HEK293T (cell line): ENCODE measurements around the gene CEP89.
"Not testable (repeated sequence)": the region's sequence is repeated elsewhere in the genome, so short reads cannot be mapped to it uniquely, and the experiment has no call there.

Source experiments
- CTCF ChIA-PET: fragments of 350-600 bp; formaldehyde crosslinking; extraction: SDS; loops from one replicate; lab custom pipeline; 2021; ENCODE audit warnings: antibody characterized with exemption, inconsistent platforms; lab: Yijun Ruan, JAX
- POLR2A ChIA-PET: fragments of 350-600 bp; formaldehyde crosslinking; extraction: SDS; loops from one replicate; lab custom pipeline; 2020; ENCODE audit warnings: antibody characterized with exemption, inconsistent platforms; lab: Yijun Ruan, JAX
- DNase-seq: peaks from one replicate; pipeline ENCODE4 v3.0.0; 2012; ENCODE audit warnings: mixed read lengths; ENCODE audit errors: extremely low spot score
- ARNT ChIP-seq: fragments of 450-650 bp; IDR thresholded peaks from 2 replicates; pipeline ENCODE4 v1.6.1; 2017; ENCODE audit warnings: mild to moderate bottlenecking
- BHLHE40 ChIP-seq: fragments of 450-650 bp; IDR thresholded peaks from 2 replicates; pipeline ENCODE4 v1.6.1; 2016; ENCODE audit warnings: mild to moderate bottlenecking, moderate library complexity, borderline replicate concordance
- CTBP1 ChIP-seq: fragments of 450-650 bp; IDR thresholded peaks from 2 replicates; pipeline ENCODE4 v1.6.1; 2016; ENCODE audit warnings: borderline replicate concordance
- ELF4 ChIP-seq: fragments of 450-650 bp; IDR thresholded peaks from 2 replicates; pipeline ENCODE4 v1.6.1; 2017; ENCODE audit warnings: antibody characterized with exemption
- FOXA1 ChIP-seq: fragments of 450-650 bp; IDR thresholded peaks from 2 replicates; pipeline ENCODE4 v1.6.1; 2016; ENCODE audit warnings: mild to moderate bottlenecking
- FOXK2 ChIP-seq: fragments of 450-650 bp; IDR thresholded peaks from 2 replicates; pipeline ENCODE4 v1.6.1; 2016; ENCODE audit warnings: mild to moderate bottlenecking
- FOXM1 ChIP-seq: fragments of 450-650 bp; IDR thresholded peaks from 2 replicates; pipeline ENCODE4 v1.6.1; 2017; ENCODE audit warnings: mild to moderate bottlenecking, borderline replicate concordance
- HDGF ChIP-seq: fragments of 450-650 bp; IDR thresholded peaks from 2 replicates; pipeline ENCODE4 v1.6.1; 2017; ENCODE audit warnings: antibody characterized with exemption, borderline replicate concordance
- L3MBTL2 ChIP-seq: fragments of 450-650 bp; conservative IDR thresholded peaks from 2 replicates; pipeline ENCODE4 v1.6.1; 2016; ENCODE audit warnings: mild to moderate bottlenecking
- LEF1 ChIP-seq: fragments of 450-650 bp; IDR thresholded peaks from 2 replicates; pipeline ENCODE4 v1.6.1; 2017; ENCODE audit warnings: mild to moderate bottlenecking, borderline replicate concordance
- NFRKB ChIP-seq: fragments of 450-650 bp; IDR thresholded peaks from 2 replicates; pipeline ENCODE4 v1.6.1; 2016; ENCODE audit warnings: mild to moderate bottlenecking, moderate library complexity
- PKNOX1 ChIP-seq: fragments of 450-650 bp; IDR thresholded peaks from 2 replicates; pipeline ENCODE4 v1.6.1; 2016
- SP1 ChIP-seq: fragments of 450-650 bp; IDR thresholded peaks from 2 replicates; pipeline ENCODE4 v1.6.1; 2017
- SUZ12 ChIP-seq: fragments of 450-650 bp; IDR thresholded peaks from 2 replicates; pipeline ENCODE4 v1.6.1; 2016; ENCODE audit warnings: mild to moderate bottlenecking
- TARDBP ChIP-seq: fragments of 450-650 bp; IDR thresholded peaks from 2 replicates; pipeline ENCODE4 v1.6.1; 2016
- ZNF384 ChIP-seq: fragments of 450-650 bp; IDR thresholded peaks from 2 replicates; pipeline ENCODE4 v1.6.1; 2016

CEP89 gene

GRCh38 chr19:32837531-32837930 is 134.2 kb downstream of the CEP89 start:
- TF ChIP-seq HDGF (no peak), FOXA1 (no peak), BHLHE40 (no peak), NFRKB (no peak), ARNT (no peak), LEF1 (no peak), ELF4 (no peak), FOXK2 (no peak), L3MBTL2 (no peak), SUZ12 (no peak), FOXM1 (no peak)
- CTCF ChIA-PET, result no interaction called here
- POLR2A ChIA-PET, result no interaction called here
- DNase-seq, result no peak

- POLR2A ChIA-PET, DNase-seq, CTCF ChIA-PET: not testable (repeated sequence)
Measured at GRCh38 chr19:32833388-32833787, 138.4 kb downstream of the CEP89 start.

GRCh38 chr19:32832825-32833224 is 138.9 kb downstream of the CEP89 start:
- CTCF ChIA-PET, POLR2A ChIA-PET, DNase-seq: not testable (repeated sequence)

- CTCF ChIA-PET, POLR2A ChIA-PET, DNase-seq: not testable (repeated sequence)
Measured at GRCh38 chr19:32832094-32832493, 139.7 kb downstream of the CEP89 start.

GRCh38 chr19:32831611-32832010 is 140.1 kb downstream of the CEP89 start:
- POLR2A ChIA-PET, result no interaction called here
- no peak for DNase-seq
- no peak for TF ChIP-seq NFRKB
- TF ChIP-seq HDGF, result no peak
- TF ChIP-seq ELF4, result no peak
- TF ChIP-seq LEF1, result no peak
- no peak for TF ChIP-seq ARNT
- no peak for TF ChIP-seq ZNF384
- TF ChIP-seq BHLHE40, result no peak
- TF ChIP-seq FOXM1, result no peak
- no peak for TF ChIP-seq FOXA1
- no peak for TF ChIP-seq L3MBTL2
- no peak for TF ChIP-seq PKNOX1
- TF ChIP-seq CTBP1, result no peak
- no peak for TF ChIP-seq FOXK2
- no peak for TF ChIP-seq TARDBP
- no peak for TF ChIP-seq SP1
- TF ChIP-seq SUZ12, result no peak
- CTCF ChIA-PET, result no interaction called here

- ChIA-PET CTCF (no interaction called here), POLR2A (interaction anchor here (1.1 kb wide), 1 partner anchor 11 kb away, joined by 3 read pairs; no protein-coding TSS in a partner anchor)
- DNase-seq, result no peak
Measured at GRCh38 chr19:32830231-32831014, 141.3 kb downstream of the CEP89 start.

GRCh38 chr19:32829345-32829896 is 142.3 kb downstream of the CEP89 start:
- TF ChIP-seq PKNOX1, result no peak
- TF ChIP-seq FOXA1, result no peak
- no peak for TF ChIP-seq ELF4
- no peak for TF ChIP-seq SUZ12
- no peak for TF ChIP-seq SP1
- no peak for TF ChIP-seq NFRKB
- no peak for TF ChIP-seq CTBP1
- no peak for TF ChIP-seq ZNF384
- TF ChIP-seq TARDBP, result no peak
- TF ChIP-seq LEF1, result no peak
- TF ChIP-seq HDGF, result no peak
- TF ChIP-seq FOXK2, result no peak
- no peak for TF ChIP-seq FOXM1
- no peak for TF ChIP-seq L3MBTL2
- TF ChIP-seq ARNT, result no peak
- CTCF ChIA-PET, result interaction anchor here (0.6 kb wide), 1 partner anchor 949 kb away, joined by 4 read pairs; no protein-coding TSS in a partner anchor
- no peak for DNase-seq
- POLR2A ChIA-PET, result interaction anchor here (1.1 kb wide), 1 partner anchor 10 kb away, joined by 3 read pairs; no protein-coding TSS in a partner anchor

More at GRCh38 chr19:32830231-32831014, 141.3 kb downstream of the CEP89 start:
- TF ChIP-seq ZNF384 (no peak), FOXM1 (no peak), LEF1 (no peak), FOXK2 (no peak), L3MBTL2 (no peak), SUZ12 (no peak), PKNOX1 (peak; percentile 24; the same call in 1 of the 2 replicates), BHLHE40 (no peak)
